ENCODE measurements around the gene AKR1C1.
"Not testable (repeated sequence)": the region's sequence is repeated elsewhere in the genome, so short reads cannot be mapped to it uniquely, and the experiment has no call there.

Gene AKR1C1

GRCh38 chr10:5002013-5002727 lies 39.0 kb downstream of the AKR1C1 start:
- H3K27ac ChIP-seq (ENCODE audit: insufficient read depth, low read depth, low read length, poor library complexity, severe bottlenecking): no peak overlapping the region
- no peaks in the 10 kb centered on the region for H3K36me3 ChIP-seq (ENCODE audit: control insufficient read depth, insufficient read depth, low read length)
- 93 to 100% methylated on average over 2 of the region's 2 CpGs for WGBS, 2 experiments
- H3K4me1 ChIP-seq (ENCODE audit: control insufficient read depth, insufficient read depth, low read length): no peaks in the 10 kb centered on the region
- no peaks in the 10 kb centered on the region for H3K27me3 ChIP-seq (ENCODE audit: control insufficient read depth, insufficient read depth, low read length, poor library complexity, severe bottlenecking)
- no peak overlapping the region for H3K4me3 ChIP-seq (ENCODE audit: insufficient read depth, low read depth, low read length)
- H3K9me3 ChIP-seq (ENCODE audit: control insufficient read depth, low read length): no peaks in the 10 kb centered on the region

GRCh38 chr10:5003127-5004029 lies 40.2 kb downstream of the AKR1C1 start, which contains the start of gene AKR1C2:
Gene AKR1C2, minus strand, starts transcription at chr10:5003857. Its CDS starts 22 bp downstream, at chr10:5003835.
- not testable (repeated sequence) for H3K4me1 ChIP-seq (ENCODE audit: control insufficient read depth, insufficient read depth, low read length); H3K9me3 ChIP-seq (ENCODE audit: control insufficient read depth, low read length); H3K27ac ChIP-seq (ENCODE audit: insufficient read depth, low read depth, low read length, poor library complexity, severe bottlenecking); H3K27me3 ChIP-seq (ENCODE audit: control insufficient read depth, insufficient read depth, low read length, poor library complexity, severe bottlenecking); H3K4me3 ChIP-seq (ENCODE audit: insufficient read depth, low read depth, low read length); H3K36me3 ChIP-seq (ENCODE audit: control insufficient read depth, insufficient read depth, low read length)
- 48 to 81% methylated on average over 3 to 4 of the region's 10 CpGs for WGBS, 2 experiments

GRCh38 chr10:5004030-5004385 lies 40.8 kb downstream of the AKR1C1 start:
- not testable (repeated sequence) for H3K27me3 ChIP-seq (ENCODE audit: control insufficient read depth, insufficient read depth, low read length, poor library complexity, severe bottlenecking); H3K27ac ChIP-seq (ENCODE audit: insufficient read depth, low read depth, low read length, poor library complexity, severe bottlenecking); H3K9me3 ChIP-seq (ENCODE audit: control insufficient read depth, low read length); H3K4me1 ChIP-seq (ENCODE audit: control insufficient read depth, insufficient read depth, low read length); H3K36me3 ChIP-seq (ENCODE audit: control insufficient read depth, insufficient read depth, low read length); H3K4me3 ChIP-seq (ENCODE audit: insufficient read depth, low read depth, low read length)
- WGBS, 2 experiments: no CpG with 5 or more reads among the region's 1 CpG

GRCh38 chr10:5004501-5004900 lies 41.3 kb downstream of the AKR1C1 start:
- not testable (repeated sequence) for H3K36me3 ChIP-seq (ENCODE audit: control insufficient read depth, insufficient read depth, low read length); H3K4me3 ChIP-seq (ENCODE audit: insufficient read depth, low read depth, low read length); H3K4me1 ChIP-seq (ENCODE audit: control insufficient read depth, insufficient read depth, low read length); H3K27ac ChIP-seq (ENCODE audit: insufficient read depth, low read depth, low read length, poor library complexity, severe bottlenecking); H3K9me3 ChIP-seq (ENCODE audit: control insufficient read depth, low read length); H3K27me3 ChIP-seq (ENCODE audit: control insufficient read depth, insufficient read depth, low read length, poor library complexity, severe bottlenecking)

GRCh38 chr10:5008857-5009548 lies 45.8 kb downstream of the AKR1C1 start:
- H3K27me3 ChIP-seq (ENCODE audit: control insufficient read depth, insufficient read depth, low read length, poor library complexity, severe bottlenecking); H3K4me3 ChIP-seq (ENCODE audit: insufficient read depth, low read depth, low read length); H3K27ac ChIP-seq (ENCODE audit: insufficient read depth, low read depth, low read length, poor library complexity, severe bottlenecking); H3K9me3 ChIP-seq (ENCODE audit: control insufficient read depth, low read length); H3K36me3 ChIP-seq (ENCODE audit: control insufficient read depth, insufficient read depth, low read length); H3K4me1 ChIP-seq (ENCODE audit: control insufficient read depth, insufficient read depth, low read length): not testable (repeated sequence)
- WGBS, 2 experiments: 89 to 93% methylated on average over 4 of the region's 4 CpGs

GRCh38 chr10:5010043-5010442 lies 46.8 kb downstream of the AKR1C1 start:
- not testable (repeated sequence) for H3K4me3 ChIP-seq (ENCODE audit: insufficient read depth, low read depth, low read length); H3K9me3 ChIP-seq (ENCODE audit: control insufficient read depth, low read length); H3K27me3 ChIP-seq (ENCODE audit: control insufficient read depth, insufficient read depth, low read length, poor library complexity, severe bottlenecking); H3K36me3 ChIP-seq (ENCODE audit: control insufficient read depth, insufficient read depth, low read length); H3K27ac ChIP-seq (ENCODE audit: insufficient read depth, low read depth, low read length, poor library complexity, severe bottlenecking); H3K4me1 ChIP-seq (ENCODE audit: control insufficient read depth, insufficient read depth, low read length)
- 66 to 71% methylated on average over 4 to 5 of the region's 7 CpGs for WGBS, 2 experiments

GRCh38 chr10:5011392-5011791 lies 48.2 kb downstream of the AKR1C1 start:
- not testable (repeated sequence) for H3K4me1 ChIP-seq (ENCODE audit: control insufficient read depth, insufficient read depth, low read length); H3K36me3 ChIP-seq (ENCODE audit: control insufficient read depth, insufficient read depth, low read length); H3K27me3 ChIP-seq (ENCODE audit: control insufficient read depth, insufficient read depth, low read length, poor library complexity, severe bottlenecking); H3K4me3 ChIP-seq (ENCODE audit: insufficient read depth, low read depth, low read length); H3K27ac ChIP-seq (ENCODE audit: insufficient read depth, low read depth, low read length, poor library complexity, severe bottlenecking); H3K9me3 ChIP-seq (ENCODE audit: control insufficient read depth, low read length)
- WGBS, 2 experiments: 97 to 98% methylated on average over 2 of the region's 2 CpGs

- Histone ChIP-seq H3K36me3 (ENCODE audit: control insufficient read depth, insufficient read depth, low read length) (no peaks in the 10 kb centered on the region), H3K27ac (ENCODE audit: insufficient read depth, low read depth, low read length, poor library complexity, severe bottlenecking) (no peak overlapping the region), H3K9me3 (ENCODE audit: control insufficient read depth, low read length) (no peaks in the 10 kb centered on the region), H3K27me3 (ENCODE audit: control insufficient read depth, insufficient read depth, low read length, poor library complexity, severe bottlenecking) (no peaks in the 10 kb centered on the region), H3K4me1 (ENCODE audit: control insufficient read depth, insufficient read depth, low read length) (no peaks in the 10 kb centered on the region), H3K4me3 (ENCODE audit: insufficient read depth, low read depth, low read length) (no peak overlapping the region)
- WGBS, 2 experiments: 72 to 84% methylated on average over 2 of the region's 2 CpGs
Observed at GRCh38 chr10:5012595-5012994, 49.4 kb downstream of the AKR1C1 start.

GRCh38 chr10:5013385-5013784 lies 50.2 kb downstream of the AKR1C1 start:
- Histone ChIP-seq H3K36me3 (ENCODE audit: control insufficient read depth, insufficient read depth, low read length) (no peaks in the 10 kb centered on the region), H3K4me3 (ENCODE audit: insufficient read depth, low read depth, low read length) (no peak overlapping the region), H3K27ac (ENCODE audit: insufficient read depth, low read depth, low read length, poor library complexity, severe bottlenecking) (no peak overlapping the region), H3K9me3 (ENCODE audit: control insufficient read depth, low read length) (no peaks in the 10 kb centered on the region), H3K4me1 (ENCODE audit: control insufficient read depth, insufficient read depth, low read length) (no peaks in the 10 kb centered on the region), H3K27me3 (ENCODE audit: control insufficient read depth, insufficient read depth, low read length, poor library complexity, severe bottlenecking) (no peaks in the 10 kb centered on the region)
- no CpG with 5 or more reads among the region's 1 CpG for WGBS, 2 experiments

- H3K4me1 ChIP-seq (ENCODE audit: control insufficient read depth, insufficient read depth, low read length); H3K27me3 ChIP-seq (ENCODE audit: control insufficient read depth, insufficient read depth, low read length, poor library complexity, severe bottlenecking); H3K36me3 ChIP-seq (ENCODE audit: control insufficient read depth, insufficient read depth, low read length); H3K27ac ChIP-seq (ENCODE audit: insufficient read depth, low read depth, low read length, poor library complexity, severe bottlenecking); H3K4me3 ChIP-seq (ENCODE audit: insufficient read depth, low read depth, low read length); H3K9me3 ChIP-seq (ENCODE audit: control insufficient read depth, low read length): not testable (repeated sequence)
- 88 to 90% methylated on average over 2 of the region's 4 CpGs for WGBS, 2 experiments
Observed at GRCh38 chr10:5014200-5014910, 51.1 kb downstream of the AKR1C1 start.

Measured in ectodermal cell (in vitro differentiated cells).